Tibial nerve (tissue), 4 donors: ENCODE measurements around the gene ZACN. TPM values are rescaled to one million over a fixed set of nuclear protein-coding genes. Genes with fewer than 3 reads are reported as not detected.

Experiments used
- DNase-seq, 2 donors: peaks; one replicate each; pipeline ENCODE4 v3.0.0-alpha.2; 2019; ENCODE audit warnings: low spot score in 2 of 2
- H3K27ac ChIP-seq, 4 donors: fragments of 200-600 bp; sonication (generic) in 3 of 4; one replicate each; pipeline ENCODE4 v1.5.1; 2017 to 2019; ENCODE audit warnings: mild to moderate bottlenecking in 1 of 4
- H3K27me3 ChIP-seq, 2 donors: fragments of 200-600 bp; sonication (generic) in 1 of 2; one replicate each; pipeline versions ENCODE4 v1.5.1 to v1.6.0; 2017 to 2019
- H3K36me3 ChIP-seq, 3 donors: fragments of 200-600 bp; sonication (generic); one replicate each; pipeline ENCODE4 v1.5.1; 2018 to 2019
- H3K4me1 ChIP-seq, 4 donors: fragments of 200-600 bp; sonication (generic) in 3 of 4; one replicate each; pipeline ENCODE4 v1.5.1; 2017 to 2019
- H3K4me3 ChIP-seq, 4 donors: fragments of 200-600 bp; sonication (generic) in 3 of 4; one replicate each; pipeline ENCODE4 v1.5.1; 2017 to 2019; ENCODE audit warnings: mild to moderate bottlenecking in 1 of 4, moderate library complexity in 1 of 4
- H3K9me3 ChIP-seq, 4 donors: fragments of 200-600 bp; sonication (generic) in 3 of 4; one replicate each; pipeline ENCODE4 v1.5.1; 2017 to 2019
- CTCF ChIP-seq, 5 experiments: fragments of 200-600 bp in 3 of 5; fragments of 450-650 bp in 2 of 5; sonication (generic) in 3 of 5; IDR thresholded peaks; one replicate each; pipeline ENCODE4 v1.5.1; 2016 to 2019; ENCODE audit warnings: antibody characterized with exemption in 5 of 5, mild to moderate bottlenecking in 3 of 5, moderate library complexity in 2 of 5
- EP300 ChIP-seq, 2 donors: sonication (generic); formaldehyde crosslinking; IDR thresholded peaks; one replicate each; pipeline ENCODE4 v1.6.1; 2017; ENCODE audit warnings: antibody characterized with exemption in 2 of 2, mild to moderate bottlenecking in 1 of 2
- POLR2A ChIP-seq, 2 donors: fragments of 450-650 bp; IDR thresholded peaks; one replicate each; pipeline ENCODE4 v1.6.1; 2017; ENCODE audit warnings: antibody characterized with exemption in 2 of 2, mild to moderate bottlenecking in 2 of 2, moderate library complexity in 2 of 2
- WGBS, 2 donors: methylation state at CpG; one replicate each; pipeline ENCODE4 v1.1.5; 2018; 5-methylcytosine and 5-hydroxymethylcytosine counted together
- total RNA-seq, 4 donors: library from RNA; depleted of rRNA; stranded (reverse); fragments of >200 nt; gene quantifications; one replicate each; pipeline ENCODE4 v1.1.0, GENCODE V29; 2016

Gene ZACN
- total RNA-seq: not detected

- no peak for TF ChIP-seq CTCF (IDR thresholded peaks at IDR 0.05)
- TF ChIP-seq POLR2A (IDR thresholded peaks at IDR 0.05): no peak
- no peak for TF ChIP-seq EP300 (IDR thresholded peaks at IDR 0.05)
- Histone ChIP-seq H3K27me3 (peaks cover 0 to 57% of the 10 kb centered on the region in 2 donors), H3K36me3 (peaks cover 0 to 21% (median 0%) of the 10 kb centered on the region in 3 donors), H3K27ac (no peak within 1 kb of the TSS), H3K9me3 (no peaks in the 10 kb centered on the region), H3K4me3 (no peak within 1 kb of the TSS), H3K4me1 (peaks cover 0 to 49% (median 36%) of the 10 kb centered on the region in 4 donors)
- no peak for DNase-seq
- WGBS, 2 donors: 67 to 68% methylated on average over 17 of the region's 17 CpGs
Measured at GRCh38 chr17:76078860-76079534, at the start of gene ZACN. Gene ZACN (plus strand): TSS chr17:76079182. CDS start chr17:76079265, 83 bp downstream.

GRCh38 chr17:76032073-76032779, 46.8 kb upstream of the ZACN start:
- H3K27me3 ChIP-seq: peaks cover 0 to 3% of the 10 kb centered on the region in 2 donors
- no peak overlapping the region for H3K4me3 ChIP-seq
- H3K27ac ChIP-seq: no peak overlapping the region
- no peaks in the 10 kb centered on the region for H3K9me3 ChIP-seq
- H3K36me3 ChIP-seq: no peaks in the 10 kb centered on the region
- no peak for DNase-seq
- H3K4me1 ChIP-seq: peaks cover 0 to 7% (median 0%) of the 10 kb centered on the region in 4 donors
- no peak for TF ChIP-seq EP300 (IDR thresholded peaks at IDR 0.05)
- TF ChIP-seq POLR2A (IDR thresholded peaks at IDR 0.05): no peak
- no peak for TF ChIP-seq CTCF (IDR thresholded peaks at IDR 0.05)
- WGBS, 2 donors: 64 to 68% methylated on average over 20 of the region's 20 CpGs

GRCh38 chr17:76032780-76033108, 46.2 kb upstream of the ZACN start:
- TF ChIP-seq CTCF (IDR thresholded peaks at IDR 0.05): no peak
- no peak for DNase-seq
- Histone ChIP-seq H3K36me3 (no peaks in the 10 kb centered on the region), H3K27me3 (peaks cover 0 to 3% of the 10 kb centered on the region in 2 donors), H3K4me1 (peaks cover 0 to 7% (median 0%) of the 10 kb centered on the region in 4 donors), H3K4me3 (no peak overlapping the region), H3K27ac (no peak overlapping the region), H3K9me3 (no peaks in the 10 kb centered on the region)
- 80 to 88% methylated on average over 5 of the region's 5 CpGs for WGBS, 2 donors

- H3K27me3 ChIP-seq: peaks cover 0 to 3% of the 10 kb centered on the region in 2 donors
- no peaks in the 10 kb centered on the region for H3K9me3 ChIP-seq
- H3K4me3 ChIP-seq: no peak overlapping the region
- WGBS, 2 donors: 96% methylated on average over 6 of the region's 6 CpGs
- no peak overlapping the region for H3K27ac ChIP-seq
- no peak for TF ChIP-seq EP300 (IDR thresholded peaks at IDR 0.05)
- no peak for TF ChIP-seq CTCF (IDR thresholded peaks at IDR 0.05)
- TF ChIP-seq POLR2A (IDR thresholded peaks at IDR 0.05): no peak
- no peak for DNase-seq
- peaks cover 0 to 2% (median 0%) of the 10 kb centered on the region in 3 donors for H3K36me3 ChIP-seq
- peaks cover 0 to 7% (median 0%) of the 10 kb centered on the region in 4 donors for H3K4me1 ChIP-seq
Measured at GRCh38 chr17:76033139-76033538, 45.8 kb upstream of the ZACN start.
